GM19099 (cell line): Measurements from ENCODE around the gene DGAT2.

Experiments
- POLR2A ChIP-seq: IDR thresholded peaks from 3 replicates; pipeline ENCODE4 v1.6.1; 2011; ENCODE audit warnings: low read depth; ENCODE audit not compliant: insufficient read length; ENCODE audit errors: extremely low read depth

The DGAT2 gene

DNA sequence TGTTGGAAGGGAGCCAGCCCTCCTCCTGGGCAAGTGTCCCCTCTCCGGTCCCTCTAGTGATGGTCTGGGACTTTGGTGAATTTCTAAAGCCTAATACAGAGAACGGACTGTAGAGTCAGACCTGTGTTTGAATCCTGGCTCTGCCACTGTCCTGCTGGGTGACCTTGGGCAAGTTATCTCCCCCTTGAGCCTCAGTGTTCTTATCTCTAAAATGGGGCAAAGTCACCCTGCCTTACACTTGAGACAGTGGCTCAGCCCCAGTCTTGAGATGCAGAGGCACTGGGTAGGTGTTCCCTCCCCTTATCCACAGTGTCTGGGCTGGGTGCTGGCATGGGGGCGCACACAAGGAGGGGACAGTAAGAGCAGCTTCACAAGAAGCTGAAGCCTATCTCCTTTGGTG is 20.9 kb downstream of the DGAT2 start:
- no peak for TF ChIP-seq POLR2A

DNA sequence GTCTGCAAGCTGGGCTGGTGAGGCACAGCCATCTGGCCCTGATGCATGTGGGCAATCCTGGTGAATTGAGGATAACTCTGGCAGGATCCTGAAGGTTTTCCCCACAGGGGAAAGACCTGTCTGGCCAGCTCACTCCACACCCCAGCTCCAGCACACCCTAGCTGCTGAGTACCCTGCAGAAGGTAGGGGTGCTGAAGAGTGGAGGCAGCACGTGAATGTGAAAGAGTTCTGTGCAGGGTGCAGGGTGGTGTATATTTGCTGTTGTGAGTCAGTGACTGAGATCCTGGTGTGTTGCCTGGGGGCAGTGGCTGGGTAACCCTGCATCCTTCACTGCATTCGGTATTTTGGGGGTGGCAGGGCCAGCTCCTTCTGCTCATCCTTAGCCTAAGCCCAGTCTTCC is 22.4 kb downstream of the DGAT2 start:
- TF ChIP-seq POLR2A, result no peak

- TF ChIP-seq POLR2A, result no peak
Observed at GRCh38 chr11:75792127-75792731, 23.7 kb downstream of the DGAT2 start.

GRCh38 chr11:75792997-75793800 is 24.6 kb downstream of the DGAT2 start:
- TF ChIP-seq POLR2A, result no peak

DNA sequence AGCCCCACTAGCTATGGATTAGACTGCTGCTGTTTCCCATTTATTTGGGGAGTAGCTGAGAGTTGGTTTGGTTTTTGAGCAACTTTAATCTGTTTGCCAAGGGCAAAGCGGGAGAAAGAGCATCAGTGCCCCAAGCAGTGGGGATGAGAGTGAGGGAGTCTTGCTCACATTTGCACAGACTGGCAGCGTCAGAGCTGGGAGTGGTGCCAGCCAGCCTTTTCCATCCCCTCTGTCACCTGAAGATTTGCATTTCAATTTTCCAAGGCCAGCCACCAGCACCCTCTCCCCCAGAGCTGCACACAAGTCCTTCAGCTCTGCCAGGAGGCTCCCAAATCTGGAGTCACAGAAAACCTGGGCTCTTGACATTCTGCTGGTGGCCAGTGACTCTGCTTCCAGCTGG is 25.4 kb downstream of the DGAT2 start:
- no peak for TF ChIP-seq POLR2A

DNA sequence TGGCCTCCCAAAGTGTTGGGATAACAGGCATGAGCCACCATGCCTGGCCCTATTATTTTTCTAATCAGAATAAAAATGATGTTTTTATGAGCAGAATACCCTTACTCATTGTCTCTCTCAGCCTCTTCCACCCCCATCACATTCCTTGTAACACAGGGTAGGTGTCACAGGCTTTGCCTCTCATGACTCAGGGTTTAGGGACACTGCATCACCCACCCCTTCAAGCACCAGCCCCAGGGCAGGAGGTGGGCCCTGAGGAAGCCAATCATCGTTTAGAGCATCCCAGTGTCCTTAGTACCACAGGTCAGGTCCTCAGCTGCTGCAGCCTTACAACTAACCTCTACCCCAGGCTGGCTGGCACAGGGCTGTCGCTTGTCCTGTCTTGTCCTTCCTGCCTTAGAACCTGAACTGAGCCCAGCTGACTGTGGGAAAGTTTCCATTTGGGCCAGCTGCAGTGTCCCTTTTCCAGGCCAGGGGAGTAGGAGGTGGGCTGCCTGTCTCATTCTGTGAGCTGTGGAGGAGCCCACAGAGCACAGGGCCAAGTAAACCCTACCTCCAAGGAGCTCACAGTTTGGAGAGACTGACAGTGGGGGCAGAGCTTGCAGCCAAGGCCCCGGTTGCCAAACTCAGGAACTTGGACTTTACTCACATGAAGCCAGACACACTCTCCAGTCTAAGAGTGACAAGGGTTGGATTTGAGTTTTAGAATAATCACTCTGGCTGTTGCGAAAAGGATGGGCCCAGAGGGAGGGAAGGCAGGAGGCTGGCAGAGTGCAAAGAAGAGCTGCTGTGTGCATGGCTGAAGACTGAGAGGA is 26.9 kb downstream of the DGAT2 start:
- TF ChIP-seq POLR2A, result no peak

DNA sequence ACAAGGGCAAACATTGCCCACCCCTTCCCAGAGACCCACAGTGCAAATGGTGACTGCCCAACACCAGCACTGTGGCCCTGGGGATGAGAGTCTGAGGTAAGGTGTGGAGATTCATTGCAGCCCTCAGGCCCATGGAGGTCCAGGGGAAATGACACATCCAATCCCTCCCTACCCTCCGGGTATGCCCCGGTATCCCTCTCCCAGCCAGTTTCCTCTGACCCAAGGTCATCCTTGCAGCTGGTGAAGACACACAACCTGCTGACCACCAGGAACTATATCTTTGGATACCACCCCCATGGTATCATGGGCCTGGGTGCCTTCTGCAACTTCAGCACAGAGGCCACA is 27.5 kb downstream of the DGAT2 start:
- no peak for TF ChIP-seq POLR2A

DNA sequence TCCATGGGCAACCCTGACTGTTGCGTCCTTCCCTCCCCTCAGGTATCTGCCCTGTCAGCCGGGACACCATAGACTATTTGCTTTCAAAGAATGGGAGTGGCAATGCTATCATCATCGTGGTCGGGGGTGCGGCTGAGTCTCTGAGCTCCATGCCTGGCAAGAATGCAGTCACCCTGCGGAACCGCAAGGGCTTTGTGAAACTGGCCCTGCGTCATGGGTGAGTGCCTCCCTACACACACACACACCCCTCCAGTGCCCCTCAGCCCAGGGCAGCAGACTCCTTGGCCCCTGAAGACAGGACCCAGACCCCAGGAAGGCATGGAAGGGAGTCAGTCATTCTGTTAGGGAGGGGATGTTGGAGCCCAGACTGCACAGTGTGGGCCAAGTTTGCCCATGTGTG is 28.5 kb downstream of the DGAT2 start:
- no peak for TF ChIP-seq POLR2A

- TF ChIP-seq POLR2A, result no peak
Observed at GRCh38 chr11:75797792-75798191, 29.2 kb downstream of the DGAT2 start.

DNA sequence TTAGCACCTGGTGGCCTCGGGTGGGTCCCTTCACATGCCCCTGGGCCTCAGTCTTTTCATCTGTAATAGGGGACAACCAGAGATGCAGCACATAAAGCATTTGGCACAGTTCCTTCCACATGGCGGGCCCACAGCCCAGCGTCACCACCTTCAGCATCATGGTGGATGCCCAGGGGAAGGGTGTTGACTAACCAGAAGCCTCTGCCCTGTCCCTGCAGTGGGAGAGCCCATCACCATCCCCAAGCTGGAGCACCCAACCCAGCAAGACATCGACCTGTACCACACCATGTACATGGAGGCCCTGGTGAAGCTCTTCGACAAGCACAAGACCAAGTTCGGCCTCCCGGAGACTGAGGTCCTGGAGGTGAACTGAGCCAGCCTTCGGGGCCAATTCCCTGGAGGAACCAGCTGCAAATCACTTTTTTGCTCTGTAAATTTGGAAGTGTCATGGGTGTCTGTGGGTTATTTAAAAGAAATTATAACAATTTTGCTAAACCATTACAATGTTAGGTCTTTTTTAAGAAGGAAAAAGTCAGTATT is 31.6 kb downstream of the DGAT2 start:
- no peak for TF ChIP-seq POLR2A

- TF ChIP-seq POLR2A, result no peak
Observed at GRCh38 chr11:75800728-75801361, 32.3 kb downstream of the DGAT2 start.

DNA sequence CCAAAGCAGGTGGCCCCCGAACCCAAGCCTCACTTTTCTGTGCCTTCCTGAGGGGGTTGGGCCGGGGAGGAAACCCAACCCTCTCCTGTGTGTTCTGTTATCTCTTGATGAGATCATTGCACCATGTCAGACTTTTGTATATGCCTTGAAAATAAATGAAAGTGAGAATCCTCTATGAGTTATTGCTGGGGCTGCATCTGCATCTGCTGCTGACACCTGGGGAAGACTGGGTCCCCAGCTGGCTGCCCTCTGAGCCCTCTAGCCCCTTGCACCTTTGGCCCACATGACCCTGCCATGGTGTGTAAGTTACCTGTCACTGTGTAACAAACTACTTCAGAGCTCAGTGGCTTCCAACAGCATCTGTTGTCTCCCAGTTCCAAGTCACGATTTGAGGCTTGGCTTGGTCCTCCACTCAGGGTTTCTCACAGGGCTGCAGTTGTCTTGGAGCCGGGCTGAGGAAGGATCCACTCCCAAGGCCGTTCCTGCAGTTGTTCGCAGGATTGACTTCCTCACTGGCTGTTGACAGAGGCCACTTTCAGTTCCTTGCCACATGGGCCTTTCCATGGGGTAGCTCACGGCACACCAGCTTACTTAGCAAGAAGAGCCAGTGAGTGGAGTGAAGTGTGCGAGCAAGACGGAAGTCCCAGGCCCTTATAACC is 32.9 kb downstream of the DGAT2 start:
- no peak for TF ChIP-seq POLR2A

- TF ChIP-seq POLR2A, result no peak
Observed at GRCh38 chr11:75802021-75802912, 33.7 kb downstream of the DGAT2 start.
